NCI-H146 (cell line): ENCODE measurements around the gene GK.
"Not testable (repeated sequence)": the region's sequence is repeated elsewhere in the genome, so short reads cannot be mapped to it uniquely, and the experiment has no call there.

Experiments
- DNase-seq: peaks from one replicate; lab custom pipeline; 2025; lab: John Stamatoyannopoulos, UW

GK gene

DNA sequence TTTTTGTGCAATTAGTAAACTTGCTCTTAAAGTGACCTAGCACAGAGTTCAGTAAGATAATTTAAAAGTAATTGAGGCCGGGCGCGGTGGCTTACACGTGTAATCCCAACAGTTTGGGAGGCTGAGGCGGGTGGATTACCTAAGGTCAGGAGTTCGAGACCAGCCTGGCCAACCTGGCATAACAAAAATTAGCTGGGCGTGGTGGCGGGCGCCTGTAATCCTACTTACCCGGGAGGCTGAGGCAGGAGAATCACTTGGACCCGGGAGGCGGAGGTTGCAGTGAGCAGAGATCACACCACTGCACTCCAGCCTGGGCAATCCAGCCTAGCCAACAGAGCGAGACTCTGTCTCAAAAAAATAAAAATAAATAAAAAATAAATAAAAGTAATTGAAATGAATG is 1.2 kb downstream of the GK start:
- DNase-seq: not testable (repeated sequence)

DNA sequence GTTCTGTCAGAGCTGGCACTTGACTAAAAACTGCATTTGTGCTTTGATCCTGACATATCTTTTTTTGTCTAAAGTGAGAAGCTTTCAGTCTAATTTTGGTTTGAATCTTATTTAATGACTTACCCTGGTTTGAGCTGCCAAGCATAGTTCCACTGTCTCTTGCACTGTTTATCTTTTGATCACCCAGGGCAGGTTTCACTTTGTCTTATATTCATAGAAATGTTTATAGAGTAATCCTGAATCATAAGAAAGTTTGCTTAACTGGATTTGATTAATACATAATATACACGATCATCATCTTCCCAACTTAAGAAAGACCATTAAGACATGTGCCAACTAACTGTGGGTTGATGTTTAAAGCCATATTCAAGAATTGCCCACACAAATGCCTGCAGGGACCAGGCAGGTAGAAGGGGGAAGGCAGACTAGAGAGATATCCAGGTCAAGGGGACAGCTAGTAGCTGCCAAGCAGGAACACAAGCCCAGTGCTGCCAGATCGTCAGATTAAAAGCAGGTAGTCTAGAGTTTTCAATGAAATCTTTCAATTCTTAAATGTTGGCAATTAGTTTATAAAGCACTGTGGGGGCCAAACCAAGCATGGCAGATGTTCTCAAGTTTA is 1.9 kb downstream of the GK start:
- DNase-seq: no peak

DNA sequence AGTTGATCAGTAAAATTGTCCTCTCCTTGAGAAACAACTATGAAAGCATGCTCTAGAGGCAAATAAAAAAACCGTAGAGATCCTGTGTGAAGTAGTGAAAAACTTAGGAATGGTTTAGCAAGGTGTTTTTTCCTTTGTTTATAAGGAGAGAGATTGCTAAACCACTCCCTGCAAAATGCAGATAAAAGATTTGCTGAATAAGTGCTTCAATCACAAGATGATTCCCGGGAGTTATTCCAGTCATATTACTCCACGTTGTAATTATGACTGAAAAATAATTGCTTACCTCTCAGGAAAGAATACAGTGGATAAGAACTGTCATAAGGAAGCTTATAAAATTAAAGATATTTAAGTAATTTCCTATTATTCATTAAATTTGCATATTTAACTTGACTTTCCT is 2.8 kb downstream of the GK start:
- DNase-seq: no peak

GRCh38 chrX:30657196-30658161 is 4.3 kb downstream of the GK start:
- DNase-seq: no peak

- DNase-seq: no peak
These were observed 6.2 kb downstream of the GK start for GRCh38 chrX:30659421-30659820.

GRCh38 chrX:30661228-30661627 is 8.0 kb downstream of the GK start:
- DNase-seq: no peak

DNA sequence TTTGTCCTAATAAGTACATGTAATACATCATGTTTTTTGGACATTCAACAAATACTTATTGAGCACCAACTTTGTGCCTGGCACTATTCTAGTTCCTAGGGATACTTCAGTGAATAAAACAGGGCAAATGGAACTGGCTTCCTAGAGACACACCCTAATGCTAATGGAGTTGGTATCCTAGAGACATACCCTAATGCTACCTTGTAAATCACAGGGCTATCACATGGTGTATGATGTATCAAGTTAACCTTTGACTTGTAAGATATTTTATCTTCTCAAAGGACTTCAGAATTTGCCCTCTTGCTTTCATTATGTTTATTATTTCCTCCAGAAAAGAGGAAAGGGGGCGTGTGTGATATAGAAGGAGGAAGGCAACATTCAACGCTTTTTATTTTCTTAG is 10.1 kb downstream of the GK start:
- no peak for DNase-seq

DNA sequence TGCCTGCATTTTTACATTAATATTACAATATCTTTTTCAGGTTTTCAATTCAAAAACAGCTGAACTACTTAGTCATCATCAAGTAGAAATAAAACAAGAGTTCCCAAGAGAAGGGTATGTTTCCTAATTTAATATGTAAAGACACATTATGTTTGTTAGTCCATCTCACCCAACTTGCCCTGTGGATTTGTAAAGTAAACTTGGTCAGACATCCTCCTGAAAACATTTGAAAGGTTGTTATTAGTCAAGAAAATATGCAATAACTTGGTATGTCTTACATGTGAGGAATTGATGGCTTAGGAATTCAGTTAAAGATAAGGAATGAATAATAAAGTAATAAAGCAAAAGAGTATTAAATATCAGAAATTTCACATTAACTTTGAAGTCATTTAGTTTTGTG is 12.2 kb downstream of the GK start:
- no peak for DNase-seq

DNA sequence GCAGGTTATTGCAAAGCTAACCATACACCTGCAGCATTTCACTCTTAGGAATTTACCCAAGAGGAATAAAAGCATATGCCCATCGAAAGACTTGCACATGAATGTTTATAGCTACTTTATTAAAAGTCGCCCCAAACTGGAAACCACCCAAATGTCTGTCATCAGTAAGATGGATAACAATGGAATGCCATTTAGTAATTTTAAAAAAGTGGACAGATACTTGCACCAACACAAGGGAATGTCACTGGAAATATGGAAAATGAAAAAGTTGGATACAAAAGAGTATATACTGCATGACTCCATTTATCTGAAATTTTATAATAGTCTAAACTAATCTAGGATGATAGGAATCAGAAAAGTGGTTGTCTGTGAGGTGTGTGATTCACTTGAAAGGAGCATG is 12.9 kb downstream of the GK start:
- DNase-seq: no peak

- no peak for DNase-seq
These were observed 15.4 kb downstream of the GK start for GRCh38 chrX:30668581-30668980.

DNA sequence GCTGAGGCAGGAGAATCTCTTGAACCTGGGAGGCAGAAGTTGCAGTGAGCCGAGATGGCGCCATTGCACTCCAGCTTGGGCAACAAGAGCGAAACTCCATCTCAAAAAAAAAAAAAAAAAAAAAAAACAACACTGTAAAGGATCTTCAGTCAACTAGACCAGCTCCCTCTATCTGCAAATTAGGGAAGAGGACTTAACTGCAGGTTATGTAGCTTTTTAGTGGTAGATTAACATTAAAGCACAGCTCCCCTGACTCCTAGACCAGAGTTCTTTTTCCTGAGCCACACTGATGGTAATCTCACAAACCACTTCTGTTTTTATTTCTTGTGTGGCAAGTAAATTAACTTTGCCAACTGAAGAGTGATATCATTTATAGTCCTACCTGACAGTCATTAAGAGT is 18.0 kb downstream of the GK start:
- DNase-seq: peak; percentile 0

GRCh38 chrX:30673127-30673796 is 20.0 kb downstream of the GK start:
- no peak for DNase-seq

GRCh38 chrX:30673884-30674598 is 20.8 kb downstream of the GK start:
- DNase-seq: no peak

DNA sequence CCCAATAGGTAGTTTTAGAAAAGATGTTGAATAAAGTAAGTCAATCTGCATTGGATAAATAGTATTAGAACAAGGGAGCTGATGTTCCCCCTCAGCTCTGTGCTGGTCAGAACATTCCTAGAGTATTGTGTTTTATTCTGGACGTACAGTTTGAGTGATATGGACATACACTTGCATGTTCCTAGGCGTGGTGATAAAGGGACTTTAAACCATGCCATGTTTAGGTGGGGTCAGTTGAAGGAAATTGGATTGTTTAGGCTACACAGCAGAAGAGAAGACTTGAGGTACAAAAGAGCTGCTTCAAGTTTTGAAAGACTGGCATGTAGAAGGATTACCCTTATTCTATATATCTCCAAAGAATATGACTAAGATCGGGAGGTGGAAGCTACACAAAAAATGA is 21.6 kb downstream of the GK start:
- no peak for DNase-seq

DNA sequence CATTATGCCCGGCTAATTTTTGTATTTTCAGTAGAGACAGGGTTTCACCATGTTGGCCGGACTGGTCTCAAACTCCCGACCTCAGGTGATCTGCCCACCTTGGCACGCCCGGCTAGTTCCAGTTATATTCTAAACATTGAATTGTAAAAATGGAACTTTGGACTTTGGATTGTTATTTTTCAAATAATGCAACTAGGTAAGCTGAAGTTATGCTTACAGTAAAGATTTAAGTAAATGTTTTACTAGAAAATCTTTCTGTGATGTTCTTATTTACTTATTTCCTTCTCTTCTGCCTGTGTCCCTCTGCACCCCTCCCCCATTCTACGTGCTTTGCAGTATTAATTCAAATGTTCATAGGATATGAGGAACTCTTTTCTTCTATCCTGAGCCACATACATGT is 26.1 kb downstream of the GK start:
- DNase-seq: no peak

DNA sequence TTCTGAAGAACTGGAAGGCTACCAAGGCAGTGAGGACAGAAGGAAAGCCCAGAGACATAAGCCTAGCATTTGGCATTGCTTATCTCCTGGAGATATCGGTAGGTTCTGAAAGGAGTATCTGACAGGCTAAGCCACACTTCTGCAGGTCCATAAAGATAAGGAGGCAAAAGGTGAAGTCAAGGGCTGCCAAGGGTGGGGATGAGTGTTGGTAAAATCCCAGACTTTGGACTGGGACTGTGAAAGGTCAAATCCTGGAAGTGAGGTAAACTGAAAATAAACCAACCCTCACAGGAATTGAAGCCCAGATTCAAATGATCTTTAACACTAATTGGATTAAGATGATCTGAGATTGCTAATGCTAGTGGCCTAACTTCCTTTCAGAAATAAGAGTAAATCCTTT is 27.4 kb downstream of the GK start:
- DNase-seq: no peak

DNA sequence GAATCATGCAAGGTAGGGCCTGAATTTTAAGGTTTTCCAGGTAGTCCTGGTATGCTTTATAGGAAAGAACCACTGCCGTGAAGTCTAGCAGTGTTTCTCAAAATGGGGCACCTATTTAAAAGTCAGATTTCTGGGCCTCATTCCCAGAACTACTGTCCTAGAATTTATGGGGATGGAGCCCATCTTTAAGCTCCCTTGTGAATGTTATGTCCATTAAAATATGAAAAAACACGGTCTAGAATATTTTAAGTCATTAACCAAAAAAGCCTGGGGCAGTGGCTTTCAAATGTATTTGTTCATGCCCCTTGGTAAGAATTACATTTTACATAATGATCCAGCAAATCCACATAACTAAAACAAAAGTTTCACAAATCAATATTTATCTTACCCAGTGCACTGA is 35.4 kb downstream of the GK start:
- DNase-seq: no peak

- no peak for DNase-seq
These were observed 35.9 kb downstream of the GK start for GRCh38 chrX:30689116-30689515.

DNA sequence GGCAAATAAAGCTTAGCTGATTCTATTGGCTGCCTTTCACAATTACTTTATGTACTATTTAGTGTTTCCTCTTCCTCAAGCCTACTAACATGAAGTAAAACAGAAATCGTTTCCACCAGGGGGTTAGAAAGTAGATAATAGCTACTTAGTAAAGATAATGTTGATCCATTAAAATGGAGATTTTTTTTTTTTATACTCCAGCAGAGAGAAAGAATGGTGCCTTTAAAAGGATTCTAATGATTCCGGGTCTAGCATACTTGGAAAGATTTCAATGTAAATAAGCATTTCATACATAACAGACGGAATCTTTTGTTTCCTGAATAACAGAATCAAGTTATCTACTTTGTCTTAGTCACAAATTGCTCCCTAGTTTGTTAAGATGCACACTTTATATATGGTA is 37.1 kb downstream of the GK start:
- peak; percentile 45 for DNase-seq

DNA sequence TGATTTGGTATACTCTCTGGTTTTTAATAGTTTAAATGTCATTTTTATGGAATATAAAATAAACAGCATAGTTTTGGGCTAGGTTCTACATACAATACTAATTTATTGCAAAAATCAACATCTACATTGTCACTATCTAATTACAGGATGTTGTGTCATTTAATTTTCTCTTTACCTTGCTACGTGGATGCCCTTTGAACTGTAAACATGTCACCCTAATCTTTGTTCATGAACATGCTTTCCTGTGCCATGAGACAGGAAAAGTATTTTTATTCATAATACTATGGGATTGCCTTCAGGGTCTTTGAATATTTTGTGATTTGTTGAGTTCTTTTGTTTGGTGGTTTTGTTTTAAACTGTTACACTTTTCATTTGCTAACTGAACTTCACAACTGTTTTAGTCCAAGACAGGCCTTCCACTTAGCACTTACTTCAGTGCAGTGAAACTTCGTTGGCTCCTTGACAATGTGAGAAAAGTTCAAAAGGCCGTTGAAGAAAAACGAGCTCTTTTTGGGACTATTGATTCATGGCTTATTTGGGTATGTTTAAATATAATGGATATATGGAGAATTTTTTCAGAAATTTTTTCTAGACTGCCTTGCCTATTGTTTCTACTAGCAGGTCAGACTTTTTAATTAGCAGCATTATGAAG is 40.9 kb downstream of the GK start:
- no peak for DNase-seq

DNA sequence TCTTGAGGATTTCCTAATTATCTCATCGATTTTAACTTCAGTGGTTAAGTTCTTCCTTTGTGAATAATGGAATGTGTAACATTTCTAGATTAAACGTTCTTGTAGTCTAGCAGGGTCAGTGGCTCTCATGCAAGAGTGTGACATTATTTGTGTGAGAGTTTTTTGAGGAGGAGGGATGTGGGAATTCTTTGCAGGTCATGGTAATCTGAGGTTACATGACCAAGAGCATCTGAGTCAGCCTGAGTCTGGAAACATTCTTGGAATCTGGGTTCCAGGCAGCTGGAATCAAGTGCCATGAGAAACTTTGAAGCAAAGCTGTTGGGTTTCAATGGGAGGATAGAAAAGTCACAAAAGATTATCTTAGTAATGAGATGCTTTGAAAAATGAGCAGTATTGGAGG is 49.5 kb downstream of the GK start:
- DNase-seq: no peak

- DNase-seq: no peak
These were observed 53.1 kb downstream of the GK start for GRCh38 chrX:30706216-30706775.
